Suppressor macrophage treated with lipopolysaccharide for 1 hour (primary cell): ENCODE measurements around the gene ZC3HAV1L.
A peak's percentile ranks its signal among the peaks of the same experiment; 100 is the strongest.
"Not testable (repeated sequence)": the region's sequence is repeated elsewhere in the genome, so short reads cannot be mapped to it uniquely, and the experiment has no call there.

Experiments
- DNase-seq, 3 donors: peaks; one replicate each; pipeline ENCODE4 v3.0.0-alpha.2; 2020 to 2022

Gene ZC3HAV1L

GRCh38 chr7:139016931-139017511, 18.8 kb downstream of the ZC3HAV1L start:
- peak; percentile 71 to 75 (median 74) for DNase-seq

GRCh38 chr7:139011373-139011772, 24.5 kb downstream of the ZC3HAV1L start:
- no peak for DNase-seq

GRCh38 chr7:139004321-139005090, 31.3 kb downstream of the ZC3HAV1L start:
- DNase-seq, result no peak

- no peak for DNase-seq
These were observed 36.4 kb downstream of the ZC3HAV1L start for GRCh38 chr7:138999414-138999813.

- no peak for DNase-seq
These were observed 43.8 kb downstream of the ZC3HAV1L start for GRCh38 chr7:138992052-138992531.

- DNase-seq, result no peak
These were observed 48.2 kb downstream of the ZC3HAV1L start for GRCh38 chr7:138987686-138988085.

GRCh38 chr7:138982204-138982623, 53.6 kb downstream of the ZC3HAV1L start:
- DNase-seq, result no peak

GRCh38 chr7:138981332-138982203, 54.3 kb downstream of the ZC3HAV1L start, which contains the start of gene KIAA1549:
TSS of gene KIAA1549 (minus strand) at chr7:138981389. CDS start at chr7:138981269, 120 bp downstream.
- DNase-seq, result peak; percentile 78 to 93 (median 86)

GRCh38 chr7:138980563-138981291, 55.1 kb downstream of the ZC3HAV1L start:
- DNase-seq, result peak in 2 of 3 donors; percentile 62 to 84

GRCh38 chr7:138979988-138980562, 55.8 kb downstream of the ZC3HAV1L start:
- DNase-seq, result no peak

- DNase-seq, result peak in 2 of 3 donors; percentile 8 to 13
These were observed 56.4 kb downstream of the ZC3HAV1L start for GRCh38 chr7:138979226-138979979.

- DNase-seq, result no peak
These were observed 57.2 kb downstream of the ZC3HAV1L start for GRCh38 chr7:138978541-138979184.

- not testable (repeated sequence) for DNase-seq
These were observed 59.7 kb downstream of the ZC3HAV1L start for GRCh38 chr7:138976161-138976560.
